MM.1S (cell line): ENCODE results near the gene VRK3.
"Not testable (repeated sequence)": the region's sequence is repeated elsewhere in the genome, so short reads cannot be mapped to it uniquely, and the experiment has no call there.

ENCODE experiments used
- DNase-seq: peaks from one replicate; pipeline ENCODE4 v3.0.0-alpha.2; 2015
- H2AFZ ChIP-seq: fragments of 300-600 bp; sonication (generic); 2 replicates; pipeline ENCODE4 v1.6.0; 2016; ENCODE audit warnings: antibody characterized with exemption, low read length
- H3F3A ChIP-seq: fragments of 300-600 bp; sonication (generic); 2 replicates; pipeline ENCODE4 v1.6.1; 2016; ENCODE audit warnings: mild to moderate bottlenecking, antibody characterized with exemption, low read length, moderate library complexity, mixed read lengths; ENCODE audit not compliant: insufficient read depth
- H3K27ac ChIP-seq: fragments of 300-600 bp; sonication (generic); 2 replicates; pipeline ENCODE4 v1.5.1; 2016; ENCODE audit warnings: mild to moderate bottlenecking, low read length
- H3K27me3 ChIP-seq: fragments of 300-600 bp; sonication (generic); replicated peaks from 2 replicates; pipeline ENCODE4 v1.6.0; 2016; ENCODE audit warnings: low read length; ENCODE audit not compliant: insufficient read depth
- H3K36me3 ChIP-seq: fragments of 300-600 bp; sonication (generic); replicated peaks from 2 replicates; pipeline ENCODE4 v1.6.1; 2016; ENCODE audit warnings: mild to moderate bottlenecking, low read length, mixed read lengths; ENCODE audit not compliant: insufficient read depth
- H3K4me1 ChIP-seq: fragments of 300-600 bp; sonication (generic); 2 replicates; pipeline ENCODE4 v1.6.1; 2016; ENCODE audit warnings: low read length, mixed read lengths
- H3K4me2 ChIP-seq: fragments of 300-600 bp; sonication (generic); 2 replicates; pipeline ENCODE4 v1.6.0; 2016; ENCODE audit warnings: low read depth, low read length
- H3K4me3 ChIP-seq: fragments of 300-600 bp; sonication (generic); 2 replicates; pipeline ENCODE4 v1.5.1; 2016; ENCODE audit warnings: low read length, mixed read lengths
- H3K79me2 ChIP-seq: fragments of 300-600 bp; sonication (generic); 2 replicates; pipeline ENCODE4 v1.6.1; 2016; ENCODE audit warnings: mixed run types, low read length, mixed read lengths
- H3K9ac ChIP-seq: fragments of 300-600 bp; sonication (generic); 2 replicates; pipeline ENCODE4 v1.6.1; 2016; ENCODE audit warnings: low read length, mixed read lengths
- H3K9me2 ChIP-seq: fragments of 300-600 bp; sonication (generic); replicated peaks from 2 replicates; pipeline ENCODE4 v1.6.1; 2016; ENCODE audit warnings: mild to moderate bottlenecking, low read length, mixed read lengths; ENCODE audit not compliant: insufficient read depth
- H3K9me3 ChIP-seq: fragments of 300-600 bp; sonication (generic); replicated peaks from 2 replicates; pipeline ENCODE4 v1.6.1; 2016; ENCODE audit warnings: mild to moderate bottlenecking, low read length, mixed read lengths; ENCODE audit not compliant: insufficient read depth
- H4K20me1 ChIP-seq: fragments of 300-600 bp; sonication (generic); 2 replicates; pipeline ENCODE4 v1.6.1; 2016; ENCODE audit warnings: mild to moderate bottlenecking, low read length, moderate library complexity, mixed read lengths; ENCODE audit not compliant: insufficient read depth
- EZH2 ChIP-seq: fragments of 300-600 bp; sonication (generic); optimal IDR thresholded peaks from 2 replicates; pipeline ENCODE3; 2017; ENCODE audit warnings: low read depth, mild to moderate bottlenecking, antibody characterized with exemption, low read length, mixed read lengths
- EZH2phosphoT487 ChIP-seq: fragments of 300-600 bp; sonication (generic); IDR thresholded peaks from 2 replicates; pipeline ENCODE4 v1.6.1; 2018; ENCODE audit warnings: antibody characterized with exemption, low read length
- TF ChIP-seq, protein P1 (sequence below): fragments of 300-600 bp; sonication (generic); IDR thresholded peaks from 2 replicates; pipeline ENCODE4 v1.5.1; 2016; ENCODE audit warnings: antibody characterized with exemption, low read length, mixed read lengths

Gene VRK3

GRCh38 chr19:49972841-49973240 is 52.3 kb downstream of the VRK3 start:
- no peak for DNase-seq
- no peaks in the 10 kb centered on the region for H3K9me3 ChIP-seq
- TF ChIP-seq EZH2phosphoT487 (no peak), EZH2 (no peak)
- TF ChIP-seq, protein P1, sequence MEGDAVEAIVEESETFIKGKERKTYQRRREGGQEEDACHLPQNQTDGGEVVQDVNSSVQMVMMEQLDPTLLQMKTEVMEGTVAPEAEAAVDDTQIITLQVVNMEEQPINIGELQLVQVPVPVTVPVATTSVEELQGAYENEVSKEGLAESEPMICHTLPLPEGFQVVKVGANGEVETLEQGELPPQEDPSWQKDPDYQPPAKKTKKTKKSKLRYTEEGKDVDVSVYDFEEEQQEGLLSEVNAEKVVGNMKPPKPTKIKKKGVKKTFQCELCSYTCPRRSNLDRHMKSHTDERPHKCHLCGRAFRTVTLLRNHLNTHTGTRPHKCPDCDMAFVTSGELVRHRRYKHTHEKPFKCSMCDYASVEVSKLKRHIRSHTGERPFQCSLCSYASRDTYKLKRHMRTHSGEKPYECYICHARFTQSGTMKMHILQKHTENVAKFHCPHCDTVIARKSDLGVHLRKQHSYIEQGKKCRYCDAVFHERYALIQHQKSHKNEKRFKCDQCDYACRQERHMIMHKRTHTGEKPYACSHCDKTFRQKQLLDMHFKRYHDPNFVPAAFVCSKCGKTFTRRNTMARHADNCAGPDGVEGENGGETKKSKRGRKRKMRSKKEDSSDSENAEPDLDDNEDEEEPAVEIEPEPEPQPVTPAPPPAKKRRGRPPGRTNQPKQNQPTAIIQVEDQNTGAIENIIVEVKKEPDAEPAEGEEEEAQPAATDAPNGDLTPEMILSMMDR: no peak

DNA sequence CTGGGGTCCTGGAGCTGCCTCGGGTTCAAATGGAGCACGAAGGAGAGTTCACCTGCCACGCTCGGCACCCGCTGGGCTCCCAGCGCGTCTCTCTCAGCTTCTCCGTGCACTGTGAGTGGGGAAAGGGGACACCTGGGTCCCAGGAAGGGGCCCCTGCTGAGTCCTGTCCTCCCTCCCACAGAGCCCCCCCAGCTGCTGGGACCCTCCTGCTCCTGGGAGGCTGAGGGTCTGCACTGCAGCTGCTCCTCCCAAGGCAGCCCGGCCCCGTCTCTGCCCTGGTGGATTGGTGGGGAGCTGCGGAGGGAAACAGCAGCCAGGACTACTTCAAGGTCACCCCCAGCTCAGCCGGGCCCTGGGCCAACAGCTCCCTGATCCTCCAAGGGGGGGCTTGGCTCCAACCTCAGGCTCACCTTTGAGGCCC is 53.2 kb downstream of the VRK3 start:
- TF ChIP-seq EZH2 (no peak), EZH2phosphoT487 (no peak)
- TF ChIP-seq, protein P1: no peak
- Histone ChIP-seq H3K36me3 (no peaks in the 10 kb centered on the region), H3K9me2 (no peaks in the 10 kb centered on the region), H3K27me3 (no peaks in the 10 kb centered on the region), H2AFZ (no peak overlapping the region), H4K20me1 (no peaks in the 10 kb centered on the region), H3F3A (no peaks in the 10 kb centered on the region), H3K9ac (no peak overlapping the region), H3K27ac (no peak overlapping the region), H3K4me2 (no peak overlapping the region), H3K79me2 (no peaks in the 10 kb centered on the region), H3K4me3 (no peak overlapping the region), H3K9me3 (no peaks in the 10 kb centered on the region), H3K4me1 (peaks cover 2% of the 10 kb centered on the region; the same call in 1 of the 2 replicates)
- DNase-seq: no peak

More at GRCh38 chr19:49972841-49973240, 52.3 kb downstream of the VRK3 start:
- Histone ChIP-seq H3K4me1 (no peaks in the 10 kb centered on the region), H3K36me3 (no peaks in the 10 kb centered on the region), H3K4me2 (no peak overlapping the region), H3K9ac (no peak overlapping the region), H3K79me2 (no peaks in the 10 kb centered on the region), H2AFZ (no peak overlapping the region), H3K4me3 (no peak overlapping the region), H3F3A (no peaks in the 10 kb centered on the region), H3K27me3 (no peaks in the 10 kb centered on the region), H4K20me1 (no peaks in the 10 kb centered on the region), H3K9me2 (no peaks in the 10 kb centered on the region), H3K27ac (no peak overlapping the region)

DNA sequence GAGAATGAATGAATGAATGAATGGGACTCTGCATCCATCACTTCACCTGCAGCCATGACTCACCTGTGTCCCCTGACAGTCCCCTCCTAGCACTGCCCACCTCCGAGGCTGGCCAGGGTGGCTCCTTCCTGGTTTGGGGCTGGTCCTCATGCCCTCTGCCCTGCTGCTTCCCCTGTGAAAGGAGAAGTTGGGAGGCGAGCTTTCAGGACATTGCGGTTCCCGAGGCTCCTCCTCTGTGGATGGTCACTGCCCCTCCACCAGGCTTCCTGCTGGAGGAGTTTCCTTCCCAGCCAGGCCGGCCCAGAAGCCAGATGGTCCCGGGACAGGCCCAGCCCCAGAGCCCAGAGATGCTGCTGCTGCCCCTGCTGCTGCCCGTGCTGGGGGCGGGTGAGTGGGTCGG is 55.8 kb downstream of the VRK3 start:
- not testable (repeated sequence) for H3K36me3 ChIP-seq, H3F3A ChIP-seq, H3K4me2 ChIP-seq, H3K27ac ChIP-seq, H4K20me1 ChIP-seq, H3K9ac ChIP-seq, H3K9me2 ChIP-seq, H3K27me3 ChIP-seq, H2AFZ ChIP-seq, H3K4me3 ChIP-seq, DNase-seq, H3K79me2 ChIP-seq, H3K9me3 ChIP-seq
- H3K4me1 ChIP-seq: peaks cover 14% of the 10 kb centered on the region

DNA sequence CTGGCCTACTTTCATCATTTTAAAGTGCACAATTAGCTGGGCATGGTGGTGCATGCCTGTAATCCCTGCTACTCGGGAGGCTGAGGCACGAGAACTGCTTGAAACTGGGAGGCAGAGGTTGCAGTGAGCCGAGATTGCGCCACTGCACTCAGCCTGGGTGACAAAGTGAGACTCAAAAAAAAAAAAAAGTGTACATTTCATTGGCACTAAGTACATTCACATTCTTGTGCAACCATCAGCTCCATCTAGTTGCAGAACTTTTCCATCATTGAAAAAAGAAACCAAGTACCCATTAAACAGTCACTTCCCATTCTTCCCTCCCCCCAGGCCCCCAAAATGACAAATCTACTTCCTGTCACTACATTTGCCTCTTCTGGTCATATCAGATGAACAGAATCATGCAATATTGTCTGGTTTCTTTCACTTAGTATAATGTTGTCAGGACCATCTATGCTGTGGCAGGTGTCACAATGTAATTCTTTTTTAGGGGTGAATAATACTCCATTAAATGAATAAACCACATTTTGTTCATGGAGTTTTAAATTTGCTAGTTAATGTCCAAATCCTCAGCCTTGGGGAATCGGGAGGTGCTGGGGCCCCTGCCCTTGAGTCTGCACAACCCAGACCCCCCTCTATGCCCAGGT is 56.8 kb downstream of the VRK3 start:
- peaks cover 14% of the 10 kb centered on the region for H3K4me1 ChIP-seq
- no peaks in the 10 kb centered on the region for H3K9me2 ChIP-seq
- no peaks in the 10 kb centered on the region for H3K27me3 ChIP-seq

GRCh38 chr19:49960980-49961379 is 64.2 kb downstream of the VRK3 start, which contains the start of gene SIGLEC11:
TSS of gene SIGLEC11 (minus strand) at chr19:49961172. CDS start at chr19:49961081, 91 bp downstream.
- H3K9me3 ChIP-seq: not testable (repeated sequence)

More for the DNA sequence above, 56.8 kb downstream of the VRK3 start:
- Histone ChIP-seq H4K20me1 (no peaks in the 10 kb centered on the region), H3K9ac (no peak overlapping the region), H3K4me2 (no peak overlapping the region), H2AFZ (no peak overlapping the region), H3K9me3 (no peaks in the 10 kb centered on the region), H3K4me3 (no peak overlapping the region), H3K79me2 (no peaks in the 10 kb centered on the region), H3F3A (peaks cover 9% of the 10 kb centered on the region), H3K36me3 (no peaks in the 10 kb centered on the region), H3K27ac (no peak overlapping the region)
- no peak for DNase-seq
- TF ChIP-seq EZH2phosphoT487: no peak
- TF ChIP-seq EZH2: no peak
- TF ChIP-seq, protein P1: no peak

More at GRCh38 chr19:49960980-49961379, 64.2 kb downstream of the VRK3 start, which contains the start of gene SIGLEC11:
- not testable (repeated sequence) for H3K27me3 ChIP-seq, H3K79me2 ChIP-seq, H3K27ac ChIP-seq, H3K9me2 ChIP-seq, H3K4me3 ChIP-seq, DNase-seq, H2AFZ ChIP-seq, H3K4me1 ChIP-seq, H3F3A ChIP-seq, H3K9ac ChIP-seq, H3K4me2 ChIP-seq, H3K36me3 ChIP-seq, H4K20me1 ChIP-seq
